HG03039 (cell line): ENCODE results near the gene MYH14.

Experiments used
- ATAC-seq: cut with Tn5 transposase; IDR thresholded peaks from one replicate; pipeline ENCODE4 v1.9.1; 2021; ENCODE audit warnings: mild to moderate bottlenecking, moderate library complexity; ENCODE audit not compliant: unreplicated experiment

Gene MYH14

DNA sequence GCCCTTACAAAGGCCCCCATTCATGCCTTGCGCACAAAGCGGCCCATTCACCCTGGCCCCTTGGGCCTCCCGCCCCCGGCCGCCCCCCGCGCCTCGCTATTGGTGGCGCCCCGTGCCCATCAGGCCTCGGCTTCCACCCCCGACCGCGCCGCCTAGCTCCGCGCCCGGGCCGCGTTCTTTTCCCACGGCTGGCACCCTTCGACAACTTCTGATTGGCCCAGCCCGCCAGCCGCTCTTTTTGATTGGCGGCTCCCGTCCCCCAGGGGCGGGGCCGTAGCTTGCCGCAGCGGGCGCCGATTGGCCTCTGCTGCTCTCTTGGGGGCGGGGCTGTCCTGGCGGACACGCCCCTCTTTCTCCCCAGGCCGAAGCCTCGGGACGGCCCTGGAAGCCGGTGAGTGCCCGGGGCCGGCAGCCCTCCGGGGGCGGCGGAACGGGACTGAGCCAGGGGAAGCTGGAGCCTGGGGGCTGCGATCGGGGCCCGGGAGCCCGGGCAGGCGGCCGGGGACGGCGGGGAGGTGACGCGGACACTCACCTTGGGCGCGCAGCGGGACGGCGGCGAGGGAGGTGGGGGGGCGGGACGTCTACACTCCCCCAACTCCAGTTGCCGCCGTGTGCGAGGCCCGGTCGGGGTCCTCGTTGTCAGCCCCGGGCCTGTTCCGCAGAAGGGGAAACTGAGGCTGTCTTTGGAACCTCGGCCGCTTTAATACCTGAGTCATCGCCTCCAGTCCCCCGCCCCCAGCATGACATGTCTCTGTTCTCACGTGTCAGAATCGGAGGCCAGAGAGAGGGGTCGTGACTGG is at the start of gene MYH14:
Gene MYH14 (plus strand): TSS at position 342 of the 800 bp plus-strand sequence. CDS start 6,744 bp downstream, outside the sequence.
- no peak for ATAC-seq

DNA sequence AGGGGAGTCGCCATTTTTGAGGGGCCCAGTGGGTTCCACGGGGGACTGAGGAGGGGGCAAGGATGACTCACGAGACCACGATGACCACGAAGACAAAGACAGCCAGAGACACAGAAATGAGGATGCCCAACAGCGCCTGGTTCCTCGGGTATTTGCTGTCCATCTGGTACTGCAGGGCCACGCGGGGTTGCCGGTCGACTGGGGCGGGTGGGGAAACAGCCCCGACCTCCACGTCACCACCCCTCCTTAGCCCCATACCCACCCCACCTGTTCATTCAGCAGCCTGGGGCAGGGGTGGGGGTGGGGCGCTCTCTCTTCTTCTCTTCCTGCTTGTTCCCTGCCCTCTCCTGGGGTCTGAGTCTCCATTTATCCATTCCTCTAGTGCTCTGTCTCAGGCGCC is 48.9 kb upstream of the MYH14 start:
- no peak for ATAC-seq

DNA sequence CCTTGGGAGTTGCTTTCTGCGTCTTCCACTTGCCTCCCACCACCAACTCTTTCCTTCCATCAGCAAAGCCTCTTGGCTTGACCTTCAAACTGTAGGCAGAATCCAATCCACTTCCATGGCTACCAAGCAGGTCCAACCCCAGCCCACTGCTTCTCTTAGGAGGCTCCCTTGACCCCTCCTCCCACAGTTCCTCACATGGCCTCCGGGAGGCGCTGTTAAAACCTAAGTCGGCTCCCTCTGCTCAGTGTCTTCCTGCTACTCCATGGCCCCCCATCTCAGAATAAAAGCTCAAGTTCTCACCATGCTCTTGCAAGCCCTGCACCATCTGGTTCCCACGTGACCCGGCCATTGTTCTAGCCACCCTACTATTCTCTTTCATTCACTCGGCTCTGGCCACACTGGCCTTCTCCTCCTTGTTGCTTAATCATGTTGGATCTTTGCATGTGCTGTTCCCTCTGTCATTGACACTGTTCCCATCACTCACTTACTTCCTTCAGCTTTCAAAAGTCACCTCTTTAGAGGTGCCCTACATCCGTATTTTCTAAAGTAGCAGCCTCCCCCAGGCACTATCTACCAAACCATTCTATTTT is 47.8 kb upstream of the MYH14 start:
- no peak for ATAC-seq

DNA sequence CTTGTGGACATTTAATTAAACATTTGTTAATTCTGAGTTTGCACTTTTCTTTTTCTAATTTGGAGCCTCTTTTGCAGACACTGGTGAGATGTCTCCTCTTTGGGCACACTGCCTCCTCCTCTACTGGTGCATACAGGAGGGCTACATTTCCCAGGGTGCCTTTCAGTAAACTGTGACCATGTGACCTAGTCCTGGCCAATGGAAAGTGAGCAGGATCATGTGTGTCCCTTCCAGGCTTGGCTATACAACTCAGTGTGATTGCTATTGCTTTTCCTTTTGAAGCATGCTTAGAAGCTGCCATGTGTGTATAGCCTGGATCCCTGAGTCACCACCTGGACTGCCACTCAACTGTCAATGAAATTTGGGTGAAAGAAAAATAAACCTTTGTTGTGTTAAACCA is 44.8 kb upstream of the MYH14 start:
- no peak for ATAC-seq

DNA sequence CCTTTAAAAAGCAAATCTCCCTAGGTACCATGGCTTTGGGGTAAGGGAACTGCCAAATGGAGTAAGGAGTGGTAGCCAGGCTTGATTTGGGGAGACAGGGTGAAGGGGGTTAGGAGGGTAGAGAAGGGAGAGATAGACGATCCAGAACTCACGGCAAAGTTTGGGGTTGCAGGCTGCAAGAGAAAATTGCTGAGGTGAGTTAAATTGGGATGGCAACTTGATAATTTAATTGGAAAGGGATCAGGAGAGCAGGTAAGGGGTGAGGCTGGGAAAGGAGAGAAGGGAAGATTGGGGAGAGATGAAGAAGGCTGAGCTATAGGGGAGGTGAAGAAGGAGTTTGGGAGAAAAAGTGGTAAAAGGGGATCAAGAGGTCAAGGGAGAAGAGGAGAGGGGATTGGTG is 44.3 kb upstream of the MYH14 start:
- ATAC-seq = no peak

DNA sequence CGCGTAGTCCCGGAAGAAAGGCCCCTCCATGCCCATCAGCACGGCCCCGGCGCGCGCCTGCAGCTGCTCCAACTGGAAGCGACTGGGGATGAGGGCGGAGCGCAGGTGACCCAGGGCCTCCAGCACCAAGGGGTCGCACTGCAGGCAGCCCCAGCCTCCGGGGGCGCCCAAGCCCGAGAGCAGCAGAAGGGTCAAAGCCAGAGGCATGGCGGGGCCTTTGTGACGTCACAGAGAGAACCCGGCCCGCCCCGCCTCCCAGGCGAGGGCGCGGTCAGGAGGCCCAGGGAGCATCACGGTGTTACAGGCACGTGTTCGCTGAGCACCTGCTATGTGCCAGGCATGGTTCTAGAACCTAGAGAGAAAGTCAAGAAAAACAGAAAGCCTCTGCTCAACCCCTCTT is 40.4 kb upstream of the MYH14 start, which contains the start of gene IZUMO2:
Gene IZUMO2 (minus strand): TSS at position 294 of the 400 bp plus-strand sequence. CDS start 87 bp downstream, at position 207.
- no peak for ATAC-seq

DNA sequence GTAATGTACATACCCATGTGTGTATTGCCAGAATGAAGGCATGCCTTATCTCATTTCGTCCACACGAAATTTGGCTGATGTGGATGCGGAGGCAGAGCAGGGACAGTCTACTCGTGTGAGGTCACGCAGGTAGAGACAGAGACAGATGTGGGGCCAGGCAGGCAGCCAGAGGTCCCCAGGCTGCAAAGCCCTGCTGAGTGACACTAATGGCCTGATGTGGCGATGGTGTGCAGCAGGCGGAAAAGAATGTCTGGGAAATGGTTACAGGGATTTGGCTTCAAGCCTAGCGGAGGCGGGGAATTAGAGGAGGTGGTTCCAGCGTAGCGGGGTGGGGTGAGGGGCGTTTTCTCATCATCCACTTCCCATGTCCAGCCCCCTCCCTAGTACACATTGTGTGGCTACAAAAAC is 36.1 kb upstream of the MYH14 start:
- ATAC-seq = no peak

DNA sequence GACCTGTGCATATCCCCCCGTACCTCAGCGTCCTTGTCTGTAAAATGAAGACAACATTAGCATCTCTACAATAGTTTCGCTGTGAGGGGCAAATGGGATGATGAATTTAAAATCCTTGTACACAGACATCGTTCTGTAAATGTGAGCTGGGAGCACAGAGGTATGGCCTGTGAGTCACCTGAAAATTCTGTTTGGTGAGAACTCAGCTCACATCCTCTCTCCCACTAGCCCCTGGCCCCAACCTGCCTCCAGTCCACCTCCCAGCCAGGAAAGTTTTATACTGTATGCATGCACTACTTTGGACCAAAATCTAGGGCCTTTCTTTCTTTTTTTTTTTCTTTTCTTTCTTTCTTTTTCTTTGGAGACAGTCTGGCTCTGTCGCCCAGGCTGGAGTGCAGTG is 31.7 kb upstream of the MYH14 start:
- ATAC-seq = no peak

DNA sequence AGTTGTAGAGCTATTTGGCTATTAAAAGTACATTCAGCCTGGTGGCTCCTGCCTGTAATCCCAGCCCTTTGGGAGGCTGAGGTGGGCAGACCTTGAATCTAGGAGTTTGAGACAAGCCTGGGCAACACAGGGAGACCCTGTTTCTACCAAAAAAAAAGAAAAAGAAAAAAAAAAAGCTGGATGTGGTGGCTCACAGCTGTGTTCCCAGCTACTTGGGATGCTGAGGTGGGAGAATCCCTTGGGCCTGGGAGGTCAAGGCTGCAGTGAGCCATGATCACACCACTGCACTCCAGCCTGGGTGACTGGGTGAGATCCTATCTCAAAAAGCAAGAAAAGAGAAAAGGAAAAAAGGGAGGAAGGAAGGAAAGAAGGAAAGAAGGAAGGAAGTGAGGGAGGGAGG is 30.7 kb upstream of the MYH14 start:
- ATAC-seq = no peak

DNA sequence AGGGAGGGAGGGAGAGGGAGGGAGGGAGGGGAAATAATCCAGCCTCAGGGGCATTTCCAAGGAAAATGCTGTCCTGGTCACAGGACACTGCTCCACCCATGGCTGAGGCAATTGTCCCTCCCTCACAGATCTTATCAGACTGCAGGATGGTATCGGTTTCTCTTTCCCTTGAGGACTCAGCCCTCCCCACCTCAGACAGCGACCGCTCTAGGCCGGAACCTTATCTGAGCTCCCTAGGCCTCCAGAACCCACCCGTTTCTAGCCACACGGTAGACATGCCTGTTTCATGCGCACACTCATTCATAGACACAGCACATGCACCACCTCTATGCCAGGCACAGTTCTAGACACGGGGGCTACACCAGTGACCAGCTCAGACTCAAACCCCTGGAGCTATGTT is 30.3 kb upstream of the MYH14 start:
- ATAC-seq = no peak

DNA sequence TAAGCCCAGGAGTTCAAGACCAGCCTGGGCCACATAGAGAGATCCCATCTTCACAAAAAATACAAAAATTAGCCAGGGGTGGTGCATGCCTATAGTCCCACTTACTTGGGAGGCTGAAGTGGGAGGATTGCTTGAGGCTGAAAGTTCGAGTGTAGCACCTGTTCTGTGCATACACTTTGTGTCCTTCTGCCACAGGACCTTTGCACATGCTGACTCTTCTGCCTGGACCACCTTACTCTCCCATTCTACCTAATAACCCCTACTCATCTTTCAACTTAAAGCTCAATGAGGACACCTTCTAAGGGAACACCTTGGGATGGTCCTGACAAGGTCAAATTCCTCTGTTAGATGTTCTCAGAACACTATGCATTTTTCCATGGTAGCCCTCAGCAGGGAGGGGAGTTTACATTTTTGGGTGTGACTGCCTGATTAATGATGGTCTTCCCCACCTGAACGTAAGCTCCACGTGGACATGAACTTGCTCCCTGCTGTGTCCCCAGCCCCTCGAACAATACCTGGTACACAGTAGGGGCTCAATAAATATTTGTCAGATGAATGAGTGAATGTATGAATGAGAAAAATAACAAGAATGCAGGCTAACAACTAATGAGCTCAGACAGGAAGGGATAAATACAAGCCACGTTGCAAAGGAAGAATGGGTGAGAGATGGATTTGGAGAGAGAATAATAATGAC is 29.2 kb upstream of the MYH14 start:
- ATAC-seq = no peak

DNA sequence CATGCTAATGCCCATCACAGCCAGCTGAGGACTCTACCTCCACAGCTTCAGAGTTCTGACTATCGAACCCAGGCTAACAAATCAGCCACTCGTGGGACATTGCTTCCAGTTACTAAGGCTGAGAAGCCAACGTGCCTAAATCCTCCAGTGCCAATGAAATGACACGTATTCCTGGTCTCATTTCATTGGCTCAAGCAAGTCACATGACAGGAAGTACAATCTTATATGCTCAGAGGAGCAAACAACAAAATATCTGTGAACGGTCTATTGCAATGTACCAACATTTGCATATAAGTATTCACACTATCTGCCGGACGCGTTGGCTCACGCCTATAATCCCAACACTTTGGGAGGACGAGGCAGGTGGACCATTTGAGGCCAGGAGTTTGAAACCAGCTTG is 27.5 kb upstream of the MYH14 start:
- ATAC-seq = no peak

DNA sequence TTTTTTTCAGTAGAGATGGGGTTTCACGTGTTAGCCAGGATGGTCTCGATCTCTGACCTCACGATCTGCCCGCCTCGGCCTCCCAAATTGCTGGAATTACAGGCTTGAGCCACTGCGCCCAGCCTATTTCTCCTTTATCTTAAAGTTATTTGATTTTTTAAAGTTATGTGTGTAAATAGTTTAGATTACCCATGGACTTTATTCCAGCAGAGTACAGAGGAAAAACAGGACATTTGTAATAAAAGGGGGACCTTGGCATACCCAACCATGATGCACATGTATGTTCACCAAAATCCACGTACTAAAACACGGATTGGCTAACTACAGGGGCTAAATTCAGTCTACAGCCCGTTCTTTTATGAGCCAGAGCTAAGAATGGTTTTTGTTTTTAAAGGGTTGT is 26.6 kb upstream of the MYH14 start:
- ATAC-seq = no peak

DNA sequence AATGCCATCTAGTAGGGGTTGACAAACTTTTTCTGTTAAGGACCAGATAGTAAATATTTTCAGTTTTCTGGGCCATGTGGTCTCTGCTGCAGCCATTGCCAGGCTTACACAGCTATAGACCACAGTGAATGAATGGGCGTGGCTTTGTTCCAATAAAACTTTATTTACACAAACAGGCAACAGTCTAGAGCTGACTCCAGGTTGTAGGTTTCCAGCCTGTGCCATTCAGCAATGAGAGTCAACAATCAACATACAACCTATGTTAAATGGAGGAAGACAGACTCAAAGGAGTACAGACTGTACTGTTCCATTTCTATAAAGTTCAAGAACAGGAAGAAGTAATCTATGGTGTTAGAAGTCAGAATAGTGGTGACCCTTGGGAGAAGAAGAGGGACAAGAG is 25.1 kb upstream of the MYH14 start:
- no peak for ATAC-seq

DNA sequence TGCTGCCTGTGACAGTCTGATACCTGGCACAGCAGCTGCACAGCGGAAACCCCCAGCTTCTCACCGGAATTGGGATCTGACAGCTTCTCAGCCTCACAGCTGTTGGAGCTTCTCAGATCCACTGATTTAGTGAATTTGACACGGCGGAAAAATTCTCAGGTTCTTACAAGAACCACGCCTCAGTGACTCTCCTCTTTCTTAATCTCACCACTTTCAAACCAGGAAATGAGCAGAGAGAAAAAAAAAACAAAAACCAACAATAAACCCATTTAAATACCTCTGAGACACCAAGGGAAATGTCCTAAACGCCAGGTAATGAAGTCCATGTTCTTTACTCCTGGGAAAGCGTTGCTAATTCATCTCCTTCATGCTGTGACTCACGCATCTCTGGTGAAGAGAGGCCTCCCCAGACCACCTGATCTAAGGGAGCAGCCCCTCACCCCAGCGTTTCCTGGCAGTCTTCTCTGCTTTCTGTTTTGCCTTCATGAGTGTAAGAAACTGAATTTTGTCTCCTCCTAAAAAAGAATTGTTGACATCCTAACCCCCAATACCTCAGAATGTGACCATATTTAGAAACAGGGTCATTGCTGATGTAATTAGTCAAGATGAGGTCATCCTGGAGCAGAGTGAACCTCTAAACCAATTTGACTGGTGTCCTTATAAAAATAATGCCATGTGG is 24.4 kb upstream of the MYH14 start:
- ATAC-seq = no peak

DNA sequence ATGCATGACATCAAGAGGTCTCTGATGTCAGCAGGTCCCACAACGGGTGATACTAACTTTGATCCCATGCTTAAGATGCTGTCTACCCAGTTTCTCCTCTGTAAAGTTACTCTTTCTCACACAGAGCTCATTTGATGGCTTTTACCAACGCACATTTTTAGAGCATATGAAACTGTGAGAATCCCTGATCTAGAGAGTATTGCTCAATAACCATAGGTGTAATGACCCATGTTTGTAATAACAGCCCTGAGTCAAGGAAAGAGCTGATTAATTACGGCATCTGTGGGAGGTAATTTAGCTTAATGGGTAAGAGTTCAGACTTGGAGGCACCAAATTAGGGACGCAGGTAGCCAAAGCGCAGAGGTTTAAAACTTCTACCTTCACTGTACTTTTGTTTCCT is 22.3 kb upstream of the MYH14 start:
- ATAC-seq = no peak

DNA sequence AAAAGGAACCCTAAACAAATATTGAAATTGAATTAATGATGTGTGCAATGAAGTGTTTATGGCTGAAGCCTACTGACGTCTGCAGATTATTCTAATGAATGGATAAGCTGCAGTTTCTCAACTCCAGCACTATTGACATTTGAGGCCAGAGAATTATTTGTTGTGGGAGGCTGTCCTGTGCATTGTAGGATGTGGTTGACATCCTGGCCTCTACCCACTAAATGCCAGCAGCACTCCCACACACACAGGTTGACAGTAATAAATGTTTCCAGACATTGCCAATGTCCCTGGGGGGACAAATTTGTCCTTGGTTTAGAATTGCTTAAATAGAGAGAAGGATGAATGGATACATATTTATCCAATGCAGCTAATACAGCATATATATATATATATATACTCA is 19.2 kb upstream of the MYH14 start:
- no peak for ATAC-seq

DNA sequence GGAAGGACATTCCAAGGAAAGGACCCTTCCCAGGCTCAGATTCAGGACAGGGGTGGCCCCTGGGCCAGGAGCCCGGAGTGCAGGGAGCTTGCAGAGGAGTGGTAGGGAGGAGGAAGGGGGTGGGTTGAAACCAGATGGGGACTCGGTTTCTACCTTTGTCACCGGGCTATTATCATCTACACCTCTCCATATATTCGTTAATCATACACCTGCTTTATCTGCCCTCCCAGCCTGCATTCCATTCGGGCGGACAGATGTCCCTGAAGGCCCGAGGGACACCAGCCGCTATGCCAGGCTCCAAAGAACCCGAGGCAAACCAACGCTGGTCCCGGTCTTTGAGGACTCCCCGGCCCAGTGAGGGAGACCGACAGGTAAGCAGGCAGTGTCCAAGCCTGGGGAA is 15.5 kb upstream of the MYH14 start:
- no peak for ATAC-seq

DNA sequence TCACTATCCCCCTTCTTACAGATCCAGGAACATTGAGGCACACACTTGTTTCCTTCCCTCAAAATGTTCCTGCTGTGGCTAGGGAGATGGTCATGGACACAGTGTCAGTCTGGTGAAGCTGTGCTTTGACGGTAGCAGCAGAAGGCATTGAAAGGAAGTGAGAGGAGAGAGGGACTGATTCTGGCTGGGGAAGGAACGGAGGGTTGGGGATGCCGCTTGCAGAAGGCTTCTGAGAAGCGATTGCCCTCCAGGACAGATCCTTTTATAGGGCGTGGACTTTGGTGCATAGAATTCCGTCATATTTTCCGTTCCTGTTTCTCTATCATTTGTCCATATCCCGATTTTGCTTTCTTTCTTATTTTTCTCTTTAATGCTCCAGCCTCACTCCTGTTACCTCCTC is 14.1 kb upstream of the MYH14 start:
- no peak for ATAC-seq

DNA sequence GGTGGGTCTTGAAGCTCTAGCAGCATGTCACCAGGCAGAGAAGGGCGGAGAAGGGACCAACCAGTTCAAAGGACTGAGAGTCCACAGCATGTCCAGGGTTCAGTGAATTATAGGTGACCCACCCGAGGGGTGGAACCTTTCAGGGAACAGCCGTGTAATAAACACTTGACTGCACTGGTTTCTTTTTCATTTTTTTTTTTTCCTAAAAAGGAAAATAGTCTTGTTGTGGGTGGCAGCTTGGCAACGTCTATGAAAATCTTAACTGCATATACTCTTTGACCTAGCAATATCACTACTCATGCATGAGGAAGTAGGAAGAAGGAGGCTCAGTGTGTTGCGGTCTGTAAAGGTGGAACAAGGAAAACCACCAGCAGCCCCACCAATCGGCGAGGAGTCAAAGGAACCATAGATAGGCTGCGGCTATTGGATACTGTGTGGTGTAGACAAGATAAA is 13.0 kb upstream of the MYH14 start:
- no peak for ATAC-seq

DNA sequence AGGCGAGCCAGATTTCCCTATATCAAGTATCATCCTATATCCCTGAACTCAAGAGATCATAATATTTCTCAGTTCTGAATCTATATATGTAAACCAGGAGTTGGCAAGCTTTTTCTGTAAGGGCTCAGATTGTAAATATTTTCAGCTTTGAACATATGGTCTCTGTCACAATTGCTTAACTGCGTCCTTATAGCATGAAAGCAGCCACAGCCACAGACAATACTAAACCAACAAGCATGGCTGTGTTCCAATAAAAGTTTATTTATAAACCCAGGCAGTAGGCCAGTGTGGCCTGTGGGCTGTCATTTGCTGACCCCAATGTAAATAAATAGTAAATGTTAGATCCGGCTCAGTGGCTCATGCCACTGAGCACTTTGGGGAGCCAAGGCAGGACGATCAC is 12.2 kb upstream of the MYH14 start:
- ATAC-seq = no peak
